MCF 10A (cell line): ENCODE results near the gene NOC4L. TPM values are rescaled to one million over a fixed set of nuclear protein-coding genes. Genes with fewer than 3 reads are reported as not detected.
"Not testable (repeated sequence)": the region's sequence is repeated elsewhere in the genome, so short reads cannot be mapped to it uniquely, and the experiment has no call there.

ENCODE experiments used
- BruUV-seq: library from RNA; stranded (reverse); fragments of 400-500 nt; replicated peaks from 2 replicates; lab custom pipeline; 2021; lab: Mats Ljungman, UMichigan
- CTCF ChIA-PET: fragments of 300-600 bp; sonication (Branson Sonifier 250); formaldehyde crosslinking; extraction: SDS; loops from one replicate; lab custom pipeline; 2021; ENCODE audit warnings: antibody characterized with exemption, inconsistent platforms; lab: Yijun Ruan, JAX
- POLR2A ChIA-PET: fragments of 300-600, 350-650 bp; sonication (Branson Sonifier 250); formaldehyde crosslinking; extraction: SDS; loops from one replicate; lab custom pipeline; 2020; ENCODE audit warnings: antibody characterized with exemption, inconsistent platforms; lab: Yijun Ruan, JAX
- DNase-seq: peaks from one replicate; pipeline ENCODE4 v3.0.0-alpha.2; 2018; ENCODE audit not compliant: unreplicated experiment
- H3K27ac Mint-ChIP-seq: one replicate; pipeline ENCODE4 v1.8.0; 2022; ENCODE audit warnings: mild to moderate bottlenecking, low read depth, mixed read lengths; ENCODE audit not compliant: unreplicated experiment
- H3K27me3 Mint-ChIP-seq: one replicate; pipeline ENCODE4 v1.8.0; 2022; ENCODE audit warnings: mixed read lengths; ENCODE audit not compliant: insufficient read depth, unreplicated experiment
- H3K36me3 Mint-ChIP-seq: one replicate; pipeline ENCODE4 v1.8.0; 2022; ENCODE audit warnings: mild to moderate bottlenecking, moderate library complexity, mixed read lengths; ENCODE audit not compliant: insufficient read depth, unreplicated experiment
- H3K4me1 Mint-ChIP-seq: one replicate; pipeline ENCODE4 v1.8.0; 2022; ENCODE audit warnings: mixed read lengths; ENCODE audit not compliant: insufficient read depth, unreplicated experiment
- H3K4me3 Mint-ChIP-seq: one replicate; pipeline ENCODE4 v1.8.0; 2022; ENCODE audit warnings: mild to moderate bottlenecking, moderate library complexity, mixed read lengths; ENCODE audit not compliant: unreplicated experiment
- H3K9me3 Mint-ChIP-seq: one replicate; pipeline ENCODE4 v1.8.0; 2022; ENCODE audit warnings: mixed read lengths; ENCODE audit not compliant: unreplicated experiment
- intact Hi-C: fragments of 100-400 bp; cut with micrococcal nuclease; formaldehyde crosslinking; loops from 2 replicates; pipeline ENCODE4 v1.14.1; 2022
- total RNA-seq: library from RNA; stranded (reverse); gene quantifications from 2 replicates; pipeline ENCODE4 v1.2.3, GENCODE V29; 2022
- TF ChIP-seq, protein P1 (sequence below): fragments of 200-600 bp; IDR thresholded peaks from one replicate; pipeline ENCODE4 v1.8.0; 2022; ENCODE audit warnings: antibody characterized with exemption, mild to moderate bottlenecking; ENCODE audit not compliant: unreplicated experiment

Gene NOC4L
- total RNA-seq, 1 experiment from 2014 or later: 32.0 TPM

DNA sequence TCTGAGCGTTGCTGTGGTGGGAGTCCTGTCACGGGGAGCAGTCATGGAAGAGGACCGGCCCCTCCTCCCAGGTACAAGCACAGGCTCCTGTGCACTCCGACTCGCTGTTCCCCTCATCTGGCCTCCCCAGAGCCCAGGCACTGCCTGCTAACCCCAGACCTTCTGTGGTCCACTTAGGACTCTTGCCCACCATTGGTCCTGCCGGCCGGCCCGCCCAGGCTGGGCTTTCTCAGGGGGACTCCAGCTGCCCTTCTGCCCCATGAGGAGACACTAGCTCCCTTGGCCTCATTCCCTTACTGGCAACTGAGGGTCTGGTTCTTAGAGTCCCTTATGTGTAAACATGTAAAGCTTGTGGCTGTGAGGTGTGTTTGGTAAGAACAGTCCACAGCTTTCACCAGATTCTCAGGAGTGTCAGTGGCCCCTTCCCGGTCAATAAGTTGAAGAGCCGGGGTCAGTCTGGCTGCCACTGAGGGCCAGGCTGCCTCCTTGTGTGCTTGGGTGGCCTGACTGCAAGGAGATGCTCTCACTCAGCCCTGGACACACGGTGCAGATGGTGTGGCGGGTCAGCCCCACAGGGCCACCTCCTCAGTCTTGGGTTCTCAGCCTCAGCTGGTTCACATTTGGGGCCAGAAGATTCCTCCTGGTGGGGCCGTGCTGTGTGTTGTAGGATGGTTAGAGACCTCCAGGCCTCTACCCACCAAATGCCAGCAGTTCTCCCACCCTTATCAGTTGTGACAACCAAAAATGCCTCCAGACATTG is 43.8 kb upstream of the NOC4L start:
- Mint-ChIP-seq H3K9me3 (no peaks in the 10 kb centered on the region), H3K27me3 (no peaks in the 10 kb centered on the region), H3K27ac (no peak overlapping the region), H3K36me3 (peaks cover 30% of the 10 kb centered on the region), H3K4me3 (no peak overlapping the region), H3K4me1 (no peaks in the 10 kb centered on the region)
- no peak for DNase-seq
- ChIA-PET POLR2A (no interaction called here), CTCF (interaction anchor here (0.6 kb wide), 1 partner anchor 40 kb away, joined by 3 read pairs; no protein-coding TSS in a partner anchor)
- no TSS peak for BruUV-seq
- intact Hi-C loops: no loop called here
- TF ChIP-seq, protein P1, sequence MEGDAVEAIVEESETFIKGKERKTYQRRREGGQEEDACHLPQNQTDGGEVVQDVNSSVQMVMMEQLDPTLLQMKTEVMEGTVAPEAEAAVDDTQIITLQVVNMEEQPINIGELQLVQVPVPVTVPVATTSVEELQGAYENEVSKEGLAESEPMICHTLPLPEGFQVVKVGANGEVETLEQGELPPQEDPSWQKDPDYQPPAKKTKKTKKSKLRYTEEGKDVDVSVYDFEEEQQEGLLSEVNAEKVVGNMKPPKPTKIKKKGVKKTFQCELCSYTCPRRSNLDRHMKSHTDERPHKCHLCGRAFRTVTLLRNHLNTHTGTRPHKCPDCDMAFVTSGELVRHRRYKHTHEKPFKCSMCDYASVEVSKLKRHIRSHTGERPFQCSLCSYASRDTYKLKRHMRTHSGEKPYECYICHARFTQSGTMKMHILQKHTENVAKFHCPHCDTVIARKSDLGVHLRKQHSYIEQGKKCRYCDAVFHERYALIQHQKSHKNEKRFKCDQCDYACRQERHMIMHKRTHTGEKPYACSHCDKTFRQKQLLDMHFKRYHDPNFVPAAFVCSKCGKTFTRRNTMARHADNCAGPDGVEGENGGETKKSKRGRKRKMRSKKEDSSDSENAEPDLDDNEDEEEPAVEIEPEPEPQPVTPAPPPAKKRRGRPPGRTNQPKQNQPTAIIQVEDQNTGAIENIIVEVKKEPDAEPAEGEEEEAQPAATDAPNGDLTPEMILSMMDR: no peak

DNA sequence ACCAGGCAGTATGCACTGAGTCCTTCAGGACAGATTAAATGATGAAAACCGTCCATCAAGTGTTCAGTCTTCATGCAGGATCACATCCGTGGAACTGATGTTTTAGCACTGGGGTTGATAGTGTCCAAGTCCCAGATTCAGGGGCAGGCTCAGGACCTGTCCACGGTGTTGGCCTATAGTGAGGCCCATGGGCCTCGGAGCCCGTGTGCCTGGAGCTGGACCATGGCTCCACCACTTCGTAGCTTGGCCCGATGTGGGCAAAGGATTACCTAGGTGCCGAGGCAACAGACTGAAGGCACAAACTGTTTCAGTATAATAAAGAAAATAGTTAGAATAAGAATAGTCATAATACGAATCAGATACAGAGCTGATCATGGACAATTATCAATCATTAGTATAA is 42.0 kb upstream of the NOC4L start:
- no peak for DNase-seq
- Mint-ChIP-seq H3K36me3 (peaks cover 28% of the 10 kb centered on the region), H3K4me1 (no peaks in the 10 kb centered on the region), H3K4me3 (no peak overlapping the region), H3K27ac (no peak overlapping the region), H3K9me3 (no peaks in the 10 kb centered on the region), H3K27me3 (no peaks in the 10 kb centered on the region)
- intact Hi-C loops: no loop called here
- BruUV-seq: no TSS peak
- TF ChIP-seq, protein P1: no peak
- ChIA-PET CTCF (no interaction called here), POLR2A (no interaction called here)

DNA sequence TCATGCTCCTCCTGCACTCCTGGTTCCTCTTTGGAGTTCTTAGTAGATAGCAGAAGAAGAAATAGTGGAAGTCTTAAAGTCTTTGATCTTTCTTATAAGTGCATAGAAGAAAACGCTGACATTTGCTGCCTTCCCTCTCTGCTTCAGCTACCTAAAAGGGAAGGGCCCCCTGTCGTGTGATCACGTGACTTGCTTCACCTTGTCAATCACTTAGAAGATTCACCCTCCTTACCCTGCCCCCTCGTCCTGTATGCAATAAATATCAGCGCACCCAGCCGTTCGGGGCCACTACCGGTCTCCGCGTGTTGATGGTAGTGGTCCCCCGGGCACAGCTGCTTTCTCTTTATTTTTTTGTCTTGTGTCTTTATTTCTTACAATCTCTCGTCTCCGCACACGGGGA is 41.2 kb upstream of the NOC4L start:
- intact Hi-C loops, POLR2A ChIA-PET, H3K27ac Mint-ChIP-seq, H3K4me3 Mint-ChIP-seq, H3K9me3 Mint-ChIP-seq, BruUV-seq, DNase-seq, CTCF ChIA-PET, H3K27me3 Mint-ChIP-seq, H3K4me1 Mint-ChIP-seq: not testable (repeated sequence)
- peaks cover 24% of the 10 kb centered on the region for H3K36me3 Mint-ChIP-seq

DNA sequence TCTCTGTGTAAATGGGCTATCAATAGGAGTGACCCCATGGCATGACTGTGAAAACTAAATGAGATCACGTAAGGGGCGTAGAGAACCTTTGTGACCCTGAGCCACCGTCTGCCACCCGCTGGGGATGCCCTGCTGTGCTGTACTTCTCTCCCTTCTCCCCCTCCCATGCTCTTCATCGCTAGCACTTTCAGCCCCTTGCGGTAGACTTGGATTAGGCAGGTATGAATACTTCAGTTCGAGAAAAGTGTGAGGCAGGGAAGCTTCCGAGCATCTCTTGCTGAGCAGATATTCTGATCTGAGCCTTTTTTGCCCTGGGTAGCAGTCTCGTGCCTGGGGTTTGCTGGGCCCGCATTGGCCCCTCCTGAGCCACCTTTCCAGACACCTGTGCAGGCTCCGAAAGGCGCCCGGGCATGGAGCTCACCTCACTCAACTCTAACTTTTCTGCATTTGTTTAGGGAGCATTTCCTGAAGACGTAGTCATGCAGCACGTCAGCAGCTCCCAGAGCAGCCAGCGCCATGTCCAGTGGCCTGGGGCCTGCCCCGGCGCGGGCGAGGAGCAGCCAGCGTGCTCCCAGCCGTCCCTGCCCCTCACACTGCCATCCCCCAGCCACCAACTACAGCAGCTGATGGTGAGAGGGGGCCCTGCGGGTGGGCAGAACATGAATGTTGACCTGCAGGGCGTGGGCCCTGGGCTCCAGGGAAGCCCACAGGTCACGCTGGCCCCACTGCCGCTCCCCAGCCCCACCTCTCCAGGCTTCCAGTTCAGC is 40.5 kb upstream of the NOC4L start:
- DNase-seq: no peak
- H3K27me3 Mint-ChIP-seq: no peaks in the 10 kb centered on the region
- peaks cover 26% of the 10 kb centered on the region for H3K36me3 Mint-ChIP-seq
- H3K27ac Mint-ChIP-seq: no peak overlapping the region
- ChIA-PET POLR2A (no interaction called here), CTCF (no interaction called here)
- TF ChIP-seq, protein P1: no peak
- no peaks in the 10 kb centered on the region for H3K9me3 Mint-ChIP-seq
- no peaks in the 10 kb centered on the region for H3K4me1 Mint-ChIP-seq
- intact Hi-C loops: no loop called here
- H3K4me3 Mint-ChIP-seq: no peak overlapping the region
- BruUV-seq: no TSS peak
